GM21447 (cell line): ENCODE data around the gene PRSS22.
A peak's percentile ranks its signal among the peaks of the same experiment; 100 is the strongest.

Experiments
- ATAC-seq: cut with Tn5 transposase; IDR thresholded peaks from one replicate; pipeline ENCODE4 v1.9.1; 2021; ENCODE audit not compliant: unreplicated experiment

The PRSS22 gene

DNA sequence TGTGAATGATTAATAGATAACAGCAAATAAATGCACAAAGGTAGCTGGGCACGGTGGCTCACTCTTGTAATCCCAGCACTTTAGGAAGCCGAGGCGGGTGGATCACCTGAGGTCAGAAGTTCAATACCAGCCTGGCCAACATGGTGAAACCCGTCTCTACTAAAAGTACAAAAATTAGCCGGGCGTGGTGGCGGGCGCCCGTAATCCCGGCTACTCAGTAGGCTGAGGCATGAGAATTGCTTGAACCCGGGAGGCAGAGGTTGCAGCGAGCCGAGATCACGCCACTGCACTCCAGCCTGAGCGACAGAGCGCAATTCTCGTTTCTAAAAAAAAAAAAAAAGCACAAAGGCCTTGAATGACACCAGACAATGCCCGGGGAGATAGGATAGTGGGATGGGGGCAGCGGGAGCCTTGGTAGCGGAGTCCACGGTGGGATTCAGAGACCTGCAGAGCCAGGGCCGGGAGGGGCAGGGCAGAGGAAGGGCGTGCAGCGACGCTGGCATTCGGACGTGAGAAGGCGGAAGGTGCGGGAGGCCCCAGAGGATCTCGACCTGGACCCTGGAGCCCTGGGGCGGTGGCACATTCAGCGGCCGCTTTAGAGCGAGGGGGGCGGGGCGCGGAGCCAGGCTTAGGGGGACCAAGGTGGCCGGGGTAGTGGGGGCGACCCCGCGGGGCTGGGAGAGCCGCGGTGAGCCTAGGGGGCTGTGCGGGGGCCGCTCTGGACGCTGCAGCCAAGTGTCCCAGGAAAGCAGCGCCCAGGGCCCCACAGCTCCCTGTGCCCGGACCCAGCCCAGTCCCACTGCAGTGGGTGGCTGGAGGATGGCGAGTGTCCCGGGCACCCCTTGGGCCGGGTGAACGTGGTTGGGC, 24.0 kb upstream of the PRSS22 start:
- ATAC-seq: peak; percentile 11

DNA sequence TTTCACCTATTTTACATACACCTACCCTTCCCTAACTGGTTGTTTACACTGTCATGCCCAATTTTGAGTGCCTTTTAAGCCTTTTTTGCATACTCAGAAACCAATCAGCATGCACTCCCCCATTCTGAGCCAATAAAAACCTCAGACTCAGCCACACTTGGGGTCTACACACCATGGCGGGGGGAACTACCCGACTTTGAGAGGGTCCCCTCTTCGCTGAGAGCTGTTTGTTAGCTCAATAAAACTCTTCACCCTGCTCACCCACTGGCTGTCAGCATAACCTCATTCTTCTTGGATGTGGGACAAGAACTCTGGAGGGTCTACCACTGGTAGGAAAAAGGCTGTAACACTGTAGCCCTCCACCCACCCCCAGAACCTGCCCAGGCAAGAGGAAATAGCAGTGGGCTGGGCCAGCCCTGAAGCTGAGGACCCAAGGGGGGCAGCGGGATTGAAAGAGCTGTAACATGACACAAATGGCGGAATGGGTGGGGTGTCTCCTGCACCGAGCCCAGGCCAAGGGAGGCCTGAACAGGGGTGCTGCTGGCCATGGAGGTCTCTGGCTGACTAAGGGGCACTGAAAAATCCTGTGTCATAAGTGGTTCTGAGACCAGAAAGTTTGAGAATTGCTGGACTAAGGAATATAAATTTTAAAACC, 22.0 kb upstream of the PRSS22 start:
- ATAC-seq: no peak

DNA sequence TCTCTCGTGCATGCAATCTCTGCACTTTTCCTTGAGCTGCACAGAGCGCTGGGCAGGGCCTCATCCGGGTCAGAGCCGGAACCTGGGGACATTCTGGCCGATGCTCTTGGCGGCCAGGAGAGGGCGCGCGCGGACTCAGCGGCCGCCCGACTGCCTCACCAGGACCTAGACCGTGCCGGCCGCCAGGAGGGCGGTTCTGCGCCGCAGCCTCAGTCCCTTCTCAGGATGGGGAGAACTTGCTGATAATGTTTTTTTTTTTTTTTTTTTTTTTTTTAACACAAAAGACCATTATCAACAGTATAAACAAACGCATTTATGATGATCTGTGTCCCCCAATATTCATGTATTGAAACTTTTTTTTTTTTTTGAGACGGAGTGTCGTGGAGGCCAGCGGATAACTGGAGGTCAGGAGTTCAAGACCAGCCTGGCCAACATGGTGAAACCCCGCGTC, 17.0 kb upstream of the PRSS22 start:
- ATAC-seq: no peak

DNA sequence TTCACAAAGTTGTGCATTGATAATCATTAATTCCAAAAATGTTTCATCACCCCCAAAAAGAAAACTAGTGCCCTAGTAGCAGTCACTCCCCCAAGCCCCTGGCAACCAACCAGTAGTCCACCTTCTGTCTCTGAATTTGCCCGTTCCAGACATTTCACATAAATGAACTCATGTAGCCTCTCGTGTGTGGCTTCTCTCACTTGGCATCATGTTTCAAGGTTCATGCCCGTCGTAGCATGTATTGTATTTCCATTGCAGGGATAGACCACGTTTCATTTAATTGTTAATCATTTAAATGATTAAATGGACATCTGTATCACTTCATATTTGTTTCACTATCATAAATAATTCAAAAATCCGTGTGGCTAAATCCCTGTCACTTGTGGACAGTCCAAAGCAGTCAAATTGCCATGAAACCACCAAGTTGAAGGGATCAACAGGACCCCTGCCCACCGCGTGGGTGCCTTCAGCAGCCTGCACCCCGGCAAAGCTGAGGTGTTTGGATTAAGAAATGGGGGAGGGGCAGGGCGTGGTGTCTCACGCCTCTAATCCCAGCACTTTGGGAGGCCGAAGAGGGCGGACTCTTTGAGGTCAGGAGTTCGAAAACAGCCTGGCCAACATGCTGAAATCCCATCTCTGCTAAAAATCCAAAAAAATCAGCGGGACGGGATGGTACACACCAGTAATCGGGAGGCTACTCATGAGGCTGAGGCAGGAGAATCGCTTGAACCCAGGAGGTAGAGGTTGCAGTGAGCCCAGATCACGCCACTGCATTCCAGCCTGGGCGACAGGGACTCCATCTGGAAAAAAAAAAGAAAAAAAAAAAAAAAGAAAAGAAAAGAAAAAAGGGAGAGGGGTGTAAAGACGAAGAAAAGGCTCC, 16.3 kb upstream of the PRSS22 start:
- no peak for ATAC-seq

DNA sequence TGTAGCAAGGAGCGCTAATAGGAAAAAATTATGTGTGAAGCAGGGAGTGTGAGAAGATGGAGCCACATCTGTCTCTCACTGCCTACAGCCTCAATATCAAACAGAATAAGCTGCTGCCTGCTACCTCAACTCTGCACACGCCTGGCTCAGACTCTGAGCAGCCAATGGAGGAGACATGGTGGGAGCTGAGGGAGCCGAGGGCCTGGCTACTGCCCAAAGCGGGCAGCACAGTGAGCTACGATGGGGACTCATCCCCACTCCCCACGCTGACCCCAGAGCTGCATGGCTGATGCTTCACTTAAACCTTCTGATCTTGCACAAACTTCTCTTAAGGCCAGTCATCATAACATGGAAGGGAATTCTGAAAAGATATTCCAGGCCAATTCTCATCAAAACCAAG, 14.0 kb upstream of the PRSS22 start:
- ATAC-seq: no peak

DNA sequence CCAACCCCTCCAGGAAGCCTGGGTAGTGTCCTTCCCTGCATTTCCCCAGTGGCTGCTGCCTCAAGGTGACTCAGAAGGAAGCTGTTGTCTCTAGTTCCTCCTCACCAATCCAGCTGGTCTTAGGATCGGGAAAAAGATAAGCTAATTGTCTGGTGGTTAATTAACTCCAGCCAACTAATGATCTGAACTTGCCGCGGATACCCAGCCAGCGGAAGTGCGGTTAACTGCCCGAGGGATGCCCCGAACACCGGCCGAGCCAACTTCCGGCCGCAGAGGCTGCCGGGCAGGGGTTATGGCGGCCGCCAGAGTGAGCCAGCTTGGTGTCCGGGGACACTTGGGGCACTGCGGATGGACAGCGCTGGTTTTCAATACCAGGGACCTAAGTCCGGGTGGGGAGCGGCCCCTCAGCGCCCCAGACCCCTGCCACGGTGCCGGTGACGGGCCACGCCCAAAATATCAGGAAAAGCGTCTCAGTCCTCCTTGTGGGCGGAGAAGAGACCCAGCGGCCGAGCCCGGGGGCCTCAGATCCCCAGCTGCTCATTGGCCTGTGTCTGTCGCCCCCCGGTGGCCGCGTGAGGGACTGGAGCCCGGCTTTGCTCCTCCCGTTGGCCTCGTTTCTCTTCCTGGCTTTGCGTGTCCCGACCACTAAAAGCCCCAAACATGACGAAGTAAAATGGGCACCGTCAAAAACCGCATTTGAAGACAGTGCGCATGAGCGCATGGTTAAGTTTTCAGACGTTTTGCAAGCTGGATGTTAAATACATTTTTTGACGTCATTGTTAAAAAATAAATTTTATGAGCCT, 10.2 kb upstream of the PRSS22 start:
- ATAC-seq: peak; percentile 83

DNA sequence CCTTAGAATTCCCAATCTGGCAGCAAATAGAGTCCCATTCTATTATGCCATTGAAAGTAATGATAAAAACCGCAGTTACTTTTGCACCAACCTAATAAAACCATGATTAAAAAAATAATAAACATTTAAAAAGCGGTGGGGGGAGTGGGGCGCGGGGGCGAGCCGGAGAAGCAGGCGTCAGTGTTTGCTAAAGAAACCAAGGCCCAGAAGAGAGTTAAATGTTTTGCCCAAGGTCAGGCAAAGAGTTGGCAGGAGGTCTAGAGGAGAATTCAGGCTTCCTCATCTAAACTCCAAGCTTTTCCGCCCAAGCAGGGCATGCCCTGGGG, 9.7 kb upstream of the PRSS22 start:
- peak; percentile 18 for ATAC-seq

DNA sequence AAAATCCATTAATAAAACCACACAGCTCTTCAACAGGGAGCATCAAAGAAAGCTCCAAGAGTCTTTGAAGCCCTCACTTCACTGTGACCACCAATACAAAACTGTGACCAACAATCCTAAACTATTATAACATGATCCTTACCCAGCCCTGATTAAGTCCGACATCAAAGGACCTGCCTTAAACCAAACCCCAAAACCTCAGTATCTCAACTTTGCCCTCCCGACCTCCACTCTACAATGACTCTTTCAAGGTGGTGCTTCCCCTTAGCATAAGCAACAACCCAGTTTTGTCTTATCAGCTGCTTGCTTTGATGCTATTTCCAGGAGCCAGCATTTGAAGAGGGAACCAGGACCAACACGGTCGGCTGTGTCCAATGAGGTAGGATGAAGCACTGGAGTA, 8.5 kb upstream of the PRSS22 start:
- no peak for ATAC-seq

DNA sequence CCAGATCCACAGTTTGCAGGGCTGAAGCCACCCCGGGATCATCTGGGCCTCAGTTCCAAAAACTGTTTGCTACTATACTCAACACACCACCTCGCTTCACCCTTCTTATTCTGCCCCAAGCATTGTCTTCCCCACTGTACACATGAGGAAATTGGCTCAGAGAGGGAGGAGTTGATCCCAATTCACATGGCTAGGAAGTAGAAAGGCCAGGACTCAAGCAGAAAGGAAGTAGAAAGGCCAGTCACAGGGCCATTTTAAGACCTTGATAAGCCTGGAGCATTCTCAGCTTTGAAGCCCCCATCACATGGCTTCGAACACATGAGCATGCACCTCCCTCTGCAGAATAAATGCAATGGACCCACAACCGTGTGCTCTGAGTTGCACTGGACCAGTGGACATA, 7.7 kb upstream of the PRSS22 start:
- no peak for ATAC-seq

DNA sequence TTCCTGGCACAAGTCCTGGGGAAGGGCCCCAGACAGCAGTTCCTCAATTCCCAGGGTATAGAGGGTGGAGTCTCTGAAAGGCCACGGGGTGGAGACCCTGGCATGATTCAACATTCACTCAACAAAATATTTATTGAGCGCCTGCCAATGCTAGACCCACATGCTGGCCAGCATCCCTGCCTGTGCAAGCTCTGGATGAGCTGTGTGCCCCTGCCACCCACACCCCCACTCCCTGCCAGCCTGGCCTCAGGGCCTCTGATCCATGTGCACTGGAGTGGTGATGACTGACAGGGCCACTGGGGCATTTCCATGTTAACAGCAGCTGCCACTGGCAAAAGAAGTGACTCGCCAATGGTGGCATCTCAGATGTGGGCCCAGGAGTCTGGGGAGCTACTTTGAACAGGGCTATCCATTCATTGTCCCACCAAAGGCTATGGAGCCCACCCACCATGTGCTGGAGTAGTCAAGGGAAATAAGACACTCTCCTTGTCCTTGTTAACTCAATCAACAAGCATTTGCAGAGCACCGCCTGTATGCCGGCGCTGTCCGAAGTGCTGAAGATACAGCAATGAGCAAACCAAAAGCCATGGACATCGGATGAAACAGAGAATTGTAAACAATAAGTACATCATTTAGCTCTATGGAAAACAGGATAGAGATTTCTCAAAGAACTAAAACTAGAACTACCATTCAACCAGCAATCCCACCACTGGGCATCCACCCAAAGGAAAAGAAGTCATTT, 3.0 kb upstream of the PRSS22 start:
- ATAC-seq: no peak

DNA sequence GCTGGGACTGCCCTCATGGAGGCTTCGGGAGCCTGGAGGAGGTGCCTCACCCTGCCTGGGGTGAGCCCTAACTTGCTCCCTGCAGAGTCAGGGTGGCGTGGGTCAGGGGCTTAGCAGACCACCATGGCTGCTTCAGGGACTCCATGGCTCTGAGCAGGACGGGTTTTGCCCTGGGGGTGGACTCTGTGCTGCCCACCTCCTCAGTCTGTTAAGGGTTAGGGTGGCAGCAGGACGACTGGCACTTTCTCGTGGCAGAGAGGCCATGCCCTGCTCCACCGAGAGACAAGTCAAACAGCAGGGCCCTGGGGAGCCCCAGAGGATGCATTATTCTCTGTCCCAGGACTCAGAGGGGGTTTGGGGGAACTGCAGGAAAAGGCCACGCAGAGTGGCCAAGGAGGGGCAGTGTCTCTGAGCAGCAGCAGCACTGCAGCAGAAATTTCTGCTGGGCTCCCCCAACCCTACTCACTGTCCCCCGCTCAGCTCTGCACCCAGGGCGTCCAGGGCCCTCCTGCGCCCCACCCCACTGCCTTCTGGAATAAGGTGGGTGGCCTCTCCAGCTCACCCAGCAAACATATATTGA, 1.8 kb upstream of the PRSS22 start:
- ATAC-seq: no peak

DNA sequence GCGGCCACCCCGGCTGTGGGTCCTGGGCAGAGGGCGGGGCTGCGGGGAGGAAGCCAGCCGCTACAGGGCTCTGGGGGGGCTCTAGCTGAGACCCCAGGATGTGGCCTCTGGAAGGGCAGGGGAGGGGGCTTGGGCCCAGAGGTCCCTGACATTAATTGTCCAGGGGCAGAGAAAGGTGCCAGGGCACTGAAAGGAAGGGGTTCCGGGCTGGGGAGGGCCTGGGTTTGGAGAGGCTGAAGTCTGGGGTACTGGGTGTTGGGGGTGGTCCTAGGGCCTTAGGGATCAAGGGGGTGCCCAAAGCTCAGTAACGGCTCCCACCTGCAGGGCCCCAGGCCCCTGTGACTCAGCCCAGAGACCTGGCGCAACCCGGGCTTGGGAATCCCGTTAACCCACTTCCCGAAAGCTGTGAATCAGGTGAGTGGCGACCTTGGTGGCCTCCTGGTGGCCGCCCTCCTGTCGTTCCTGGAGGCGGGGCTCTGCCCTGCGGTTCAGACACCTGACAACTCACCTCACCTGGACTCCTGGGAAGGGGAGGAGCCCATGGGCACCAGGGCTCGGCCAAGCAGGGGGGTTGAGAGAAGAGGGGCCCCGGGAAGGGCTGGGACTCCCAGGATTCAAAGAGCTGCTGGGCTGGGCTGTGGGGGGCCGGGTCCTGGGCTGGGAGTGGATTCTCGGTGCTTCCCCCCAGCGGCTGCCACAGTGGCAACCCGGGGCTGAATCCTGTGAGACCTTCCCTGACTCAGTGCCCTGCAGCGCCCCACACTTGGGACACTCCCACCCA, 465 bp upstream of the PRSS22 start:
- no peak for ATAC-seq

DNA sequence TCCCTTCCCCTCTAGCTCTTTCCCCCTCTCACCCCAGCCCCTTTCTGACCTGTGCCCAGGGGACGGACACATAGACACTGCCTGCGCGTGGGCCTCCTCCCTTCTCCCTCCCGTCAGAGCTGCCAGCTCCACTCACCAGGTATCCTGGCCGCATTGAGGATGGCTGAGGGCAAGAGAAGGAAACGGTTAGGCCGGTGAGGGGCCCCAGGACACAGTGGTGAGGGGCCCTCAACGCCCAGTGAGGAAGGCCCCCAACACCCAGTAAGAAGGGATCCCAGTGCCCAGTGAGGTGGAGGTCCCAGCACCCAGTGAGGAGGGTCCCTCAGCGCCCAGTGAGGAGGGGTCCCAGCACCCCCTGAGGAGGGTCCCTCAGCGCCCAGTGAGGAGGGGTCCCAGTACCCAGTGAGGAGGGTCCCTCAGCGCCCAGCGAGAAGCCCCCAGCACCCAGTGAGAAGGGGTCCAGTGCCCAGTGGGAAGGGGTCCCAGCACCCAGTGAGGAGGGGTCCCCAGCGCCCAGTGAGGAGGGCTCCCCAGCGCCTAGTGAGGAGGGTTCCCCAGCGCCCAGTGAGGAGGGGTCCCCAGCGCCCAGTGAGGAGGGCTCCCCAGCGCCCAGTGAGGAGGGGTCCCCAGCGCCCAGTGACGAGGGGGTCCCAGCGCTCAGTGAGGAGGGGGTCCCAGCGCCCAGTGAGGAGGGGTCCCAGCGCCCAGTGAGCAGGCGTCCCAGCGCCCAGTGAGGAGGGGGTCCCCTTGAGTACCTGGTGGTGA, 1.1 kb downstream of the PRSS22 start:
- no peak for ATAC-seq

DNA sequence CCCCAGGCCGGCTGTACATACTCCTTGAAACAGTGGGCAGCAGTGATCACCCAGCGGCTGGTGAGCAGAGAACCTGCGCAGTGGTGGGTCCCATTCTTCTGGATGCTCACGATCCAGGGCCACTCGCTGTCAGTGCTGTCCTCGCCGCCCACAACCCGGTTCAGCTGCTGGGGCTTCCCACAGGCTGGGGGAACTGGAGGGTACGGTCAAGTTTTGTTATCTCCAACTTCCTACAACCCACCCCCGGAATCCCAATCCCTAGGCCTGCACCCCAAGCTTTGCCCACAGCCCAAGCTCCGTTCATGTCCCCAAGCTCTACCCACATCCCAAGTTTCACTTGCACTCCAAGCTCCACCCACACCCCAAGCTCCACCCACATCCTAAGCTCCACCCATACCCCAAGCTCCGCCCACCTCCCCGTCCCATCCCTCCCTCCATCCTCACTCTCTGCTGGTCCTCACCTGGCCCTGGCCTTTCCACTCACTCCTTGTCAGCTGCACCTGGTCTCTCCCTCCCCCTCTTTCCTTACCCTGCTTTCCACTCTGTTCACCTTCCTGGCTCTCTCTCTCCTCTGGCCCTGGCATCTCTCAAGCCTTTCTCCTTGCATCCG, 1.8 kb downstream of the PRSS22 start:
- no peak for ATAC-seq

DNA sequence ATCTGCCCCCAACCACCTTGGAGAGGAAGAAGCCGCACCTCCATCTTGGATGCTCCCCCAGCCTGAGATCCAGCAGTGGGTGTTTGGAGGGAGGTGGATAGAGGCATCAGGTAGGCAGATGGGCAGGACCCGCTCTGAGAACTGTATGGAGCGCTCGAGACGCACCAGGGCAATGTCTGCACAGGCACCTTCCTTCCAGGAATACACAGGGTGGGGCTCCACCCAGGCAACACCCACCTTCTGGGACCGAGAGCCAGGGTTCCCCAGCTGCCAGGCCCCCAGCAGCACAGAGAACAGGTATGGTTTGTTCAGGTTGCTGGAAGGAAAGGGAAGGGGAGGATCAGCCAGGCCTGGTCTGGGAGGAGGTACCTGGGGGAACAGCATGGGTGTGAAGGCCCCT, 2.4 kb downstream of the PRSS22 start:
- ATAC-seq: no peak

DNA sequence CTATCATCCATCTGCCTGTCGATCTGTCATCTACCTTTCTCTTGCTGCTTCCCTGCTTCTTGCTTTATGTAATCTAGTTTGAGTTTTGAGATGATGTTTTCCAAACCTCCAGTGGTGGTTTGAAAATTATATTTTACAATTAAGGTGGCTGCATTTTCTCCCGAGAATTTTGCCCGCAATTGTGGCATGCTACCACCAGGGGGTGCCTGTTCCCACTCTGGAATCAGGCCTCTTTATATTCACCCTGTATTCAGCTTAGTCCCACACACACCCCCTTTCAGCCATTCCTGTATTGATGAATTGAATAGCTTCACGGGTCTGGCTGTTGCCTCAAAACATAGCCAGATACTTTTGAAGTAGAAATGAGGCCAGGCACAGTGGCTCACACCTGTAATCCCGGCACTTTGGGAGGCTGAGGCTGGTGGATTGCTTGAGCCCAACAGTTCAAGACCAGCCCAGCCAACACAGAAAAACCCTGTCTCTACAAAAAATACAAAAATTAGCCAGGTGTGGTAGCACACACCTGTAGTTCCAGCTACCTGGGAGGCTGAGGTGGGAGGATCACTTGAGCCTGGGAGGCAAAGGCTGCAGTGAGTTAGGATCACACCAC, 3.2 kb downstream of the PRSS22 start:
- no peak for ATAC-seq

DNA sequence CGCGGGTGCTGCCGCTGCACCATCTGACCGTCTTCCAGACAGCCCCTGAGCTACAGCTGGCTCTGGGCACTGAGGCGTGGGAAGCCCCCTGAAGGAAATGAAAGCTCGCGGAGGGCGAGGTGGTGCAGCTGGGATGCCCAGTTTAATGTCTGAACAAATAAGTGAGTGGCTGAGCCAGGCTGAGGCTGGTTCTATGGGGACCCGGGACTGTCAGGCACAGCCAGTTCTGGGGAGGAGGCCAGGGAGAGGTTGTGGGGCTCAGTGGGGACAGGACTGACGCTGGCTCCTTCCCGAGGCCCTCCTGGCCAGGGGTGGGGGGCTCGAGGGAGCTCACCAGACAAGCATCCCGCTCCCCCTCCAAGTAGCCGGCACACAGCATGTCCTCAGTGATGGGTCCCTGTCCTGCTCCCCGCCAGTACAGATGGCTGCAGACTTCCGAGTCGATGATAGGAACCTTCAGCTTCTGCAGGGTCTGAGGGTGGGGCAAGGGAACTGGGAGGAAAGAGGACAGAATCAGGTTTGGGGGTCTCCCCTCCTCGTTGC, 4.4 kb downstream of the PRSS22 start:
- no peak for ATAC-seq
